ENCODE results near the gene CCDC80. TPM values are rescaled to one million over a fixed set of nuclear protein-coding genes. Genes with fewer than 3 reads are reported as not detected.

Gene CCDC80
- total RNA-seq, 1 experiment from 2014 or later = 60.9 TPM

- no peak for DNase-seq (ENCODE audit: low read depth)
Measured at GRCh38 chr3:112634786-112635541, 6.0 kb downstream of the CCDC80 start.

GRCh38 chr3:112633757-112634156 is 7.2 kb downstream of the CCDC80 start:
- DNase-seq (ENCODE audit: low read depth) = no peak

DNA sequence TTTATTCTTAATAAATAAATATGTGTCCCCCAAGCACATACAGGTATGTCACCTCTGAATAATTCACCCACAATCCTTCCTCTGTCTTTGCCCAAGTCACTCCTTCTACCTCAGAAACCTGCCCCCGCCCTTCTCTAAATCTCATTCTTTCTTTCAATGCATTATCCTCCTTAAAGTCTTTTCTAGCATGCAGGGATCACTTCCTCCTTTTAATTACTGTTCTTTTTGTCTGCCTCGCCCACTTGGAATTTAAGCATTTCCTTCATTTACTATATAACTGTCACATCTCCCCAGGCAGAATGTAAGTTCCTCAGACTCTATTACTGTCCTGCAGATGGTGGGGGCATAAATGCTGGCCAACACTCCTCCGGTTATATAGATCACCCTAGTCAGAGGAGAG is 7.8 kb downstream of the CCDC80 start:
- DNase-seq (ENCODE audit: low read depth) = no peak

DNA sequence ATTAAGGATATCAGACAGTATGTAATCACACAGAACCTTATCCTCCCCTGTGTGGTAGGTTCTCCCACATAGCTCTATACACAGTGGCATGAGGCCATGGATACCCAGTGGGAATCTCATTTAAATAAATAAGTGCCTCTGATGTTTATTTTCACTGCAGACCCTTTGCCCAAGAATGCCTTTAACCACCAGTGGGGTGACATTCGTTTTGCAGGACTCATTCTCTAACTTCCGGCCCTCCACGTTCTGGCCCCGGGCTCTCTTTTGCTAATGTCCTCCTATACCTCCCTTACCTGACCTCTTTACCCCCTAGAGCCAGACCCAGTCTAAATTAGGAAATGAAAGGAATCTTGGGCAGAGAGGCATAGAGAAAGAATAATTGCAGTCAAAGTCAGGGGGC is 8.3 kb downstream of the CCDC80 start:
- peak; percentile 73 for DNase-seq (ENCODE audit: low read depth)

DNA sequence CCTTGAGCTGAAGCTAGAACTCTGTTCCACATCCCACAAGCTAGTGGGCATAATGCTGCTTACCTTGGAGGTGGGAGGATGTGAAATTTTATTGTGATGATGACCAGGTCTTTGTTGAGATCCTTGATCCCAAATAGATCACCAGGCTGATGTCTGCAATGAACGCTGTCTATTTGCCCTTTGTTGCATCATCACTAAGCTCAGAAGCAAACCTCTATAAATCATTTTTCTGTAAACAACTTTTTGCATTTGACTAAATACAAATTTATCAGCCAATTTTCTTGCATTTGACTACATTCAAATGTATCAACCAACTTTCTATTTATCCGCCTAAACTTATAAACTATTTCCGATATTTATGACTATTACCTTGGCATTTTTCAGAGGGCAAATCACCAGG is 9.7 kb downstream of the CCDC80 start:
- DNase-seq (ENCODE audit: low read depth) = no peak

- peak; percentile 88 for DNase-seq (ENCODE audit: low read depth)
Measured at GRCh38 chr3:112629425-112629824, 11.5 kb downstream of the CCDC80 start.

DNA sequence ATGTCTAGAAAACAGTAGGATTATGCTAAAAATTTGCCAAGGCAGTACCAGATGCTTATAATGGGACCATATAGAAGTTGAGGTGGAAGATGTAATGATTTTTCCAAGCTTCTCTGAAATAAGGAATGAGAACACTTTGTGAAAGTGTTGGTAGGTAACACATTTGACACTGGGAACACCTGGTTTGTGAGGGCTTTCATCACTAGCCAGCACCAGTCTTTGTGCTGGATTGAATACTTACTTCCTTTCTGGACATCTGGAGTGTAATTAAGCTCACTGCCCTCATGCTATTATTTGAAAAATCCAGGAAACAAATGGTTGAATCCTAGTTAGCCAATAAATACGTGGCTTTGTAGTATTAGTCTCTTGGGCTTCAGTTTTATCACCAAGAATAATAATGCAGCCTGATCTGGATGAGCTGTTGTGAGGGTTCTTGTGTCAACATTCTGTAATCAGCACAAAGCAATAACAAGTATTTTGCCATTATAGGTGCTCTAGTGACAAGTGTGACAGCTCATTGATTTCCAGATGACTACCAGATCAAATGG is 12.9 kb downstream of the CCDC80 start:
- no peak for DNase-seq (ENCODE audit: low read depth)

DNA sequence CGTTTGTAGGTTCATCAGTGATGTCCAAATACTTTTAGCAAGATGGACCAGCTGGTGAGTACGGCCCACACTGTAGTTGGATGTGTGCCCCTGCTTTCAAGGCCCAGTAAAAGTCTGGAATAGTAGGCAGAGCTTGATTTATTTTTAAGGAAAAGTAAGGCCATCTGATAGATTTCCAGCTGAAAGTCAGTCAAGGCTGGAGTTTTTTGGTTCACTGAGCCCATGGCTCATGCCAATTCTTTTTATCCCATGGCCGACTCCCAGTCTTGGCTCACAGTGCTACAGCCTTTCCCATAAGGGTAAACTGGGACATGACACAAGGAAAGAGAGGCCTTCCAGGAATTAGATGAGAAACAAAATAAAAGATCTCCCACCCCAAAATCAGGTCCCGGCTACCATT is 13.5 kb downstream of the CCDC80 start:
- no peak for DNase-seq (ENCODE audit: low read depth)

DNA sequence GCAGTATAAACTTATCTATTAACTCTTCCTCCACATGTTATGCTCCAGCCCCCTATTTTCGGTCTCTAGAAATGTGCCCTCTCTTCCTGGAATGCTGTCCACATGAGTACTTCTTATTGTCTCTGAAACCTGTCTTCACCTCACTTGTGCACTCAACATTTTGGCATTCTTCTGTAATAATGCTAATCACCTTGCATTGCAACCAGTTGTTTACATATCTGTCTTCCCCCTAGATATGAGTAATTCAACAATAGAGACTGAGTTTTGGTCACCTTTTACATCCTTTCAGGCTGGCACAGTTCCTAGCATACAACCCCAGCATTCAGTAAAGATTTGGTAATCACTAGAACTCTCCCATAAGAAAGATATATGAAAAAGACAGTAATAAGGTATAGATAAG is 17.2 kb downstream of the CCDC80 start:
- no peak for DNase-seq (ENCODE audit: low read depth)

GRCh38 chr3:112623213-112623612 is 17.7 kb downstream of the CCDC80 start:
- no peak for DNase-seq (ENCODE audit: low read depth)

DNA sequence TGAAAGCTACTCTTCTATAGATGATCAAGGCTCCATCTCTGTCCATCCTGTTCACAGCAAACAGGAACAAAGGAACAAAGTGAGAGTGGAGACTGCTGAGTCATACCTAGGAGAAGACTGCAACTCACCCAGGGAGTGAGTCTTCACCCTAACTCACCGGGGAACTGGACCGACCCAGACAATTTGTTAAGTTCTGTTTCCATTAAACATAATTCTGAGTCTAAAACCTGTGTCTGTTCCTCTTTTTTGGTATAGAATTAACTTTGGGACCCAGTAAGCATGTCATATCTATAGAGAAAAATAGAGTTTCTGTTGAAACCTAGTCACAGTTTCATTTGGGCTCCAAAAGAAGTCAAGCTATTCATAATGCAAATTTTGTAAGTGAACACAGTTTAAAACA is 21.6 kb downstream of the CCDC80 start:
- DNase-seq (ENCODE audit: low read depth) = no peak

- DNase-seq (ENCODE audit: low read depth) = no peak
Measured at GRCh38 chr3:112617285-112617684, 23.7 kb downstream of the CCDC80 start.

GRCh38 chr3:112615989-112616731 is 24.8 kb downstream of the CCDC80 start:
- no peak for DNase-seq (ENCODE audit: low read depth)

DNA sequence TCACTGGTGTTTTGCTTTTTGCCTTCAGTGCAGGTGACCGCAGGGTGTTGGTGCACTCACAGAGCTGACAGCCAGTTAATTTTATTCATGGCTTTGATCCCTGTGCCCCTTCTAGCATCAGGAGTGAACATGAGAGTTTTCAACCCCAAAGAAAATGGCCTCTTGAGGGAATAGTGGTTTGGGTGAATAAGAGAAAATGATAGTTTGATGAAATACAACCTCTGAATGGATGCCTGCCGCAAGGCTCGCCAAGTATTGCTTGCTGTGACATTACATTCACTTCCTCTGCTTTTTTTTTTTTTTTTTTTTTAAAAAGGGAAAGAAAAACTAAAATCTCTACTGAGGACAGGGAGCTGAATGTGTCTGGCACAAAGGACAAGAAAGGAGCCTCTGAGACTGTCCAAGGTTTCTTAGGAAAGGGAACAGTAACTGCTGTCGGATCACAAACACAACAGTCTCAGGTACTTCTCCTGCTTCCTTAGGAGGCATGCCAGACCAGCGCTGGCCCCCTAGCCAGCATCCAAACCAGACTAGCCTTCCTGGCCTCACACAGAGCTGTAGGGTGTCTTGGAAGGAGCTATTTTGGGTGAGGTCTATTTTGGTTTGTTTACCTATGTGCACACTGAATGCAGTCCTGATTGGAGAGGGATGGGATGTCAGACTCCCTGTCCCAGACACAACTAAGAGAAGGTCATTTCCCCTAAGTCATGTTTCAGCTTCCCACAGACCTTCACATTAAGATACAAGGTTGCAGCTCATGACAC is 29.0 kb downstream of the CCDC80 start:
- DNase-seq (ENCODE audit: low read depth) = no peak

GRCh38 chr3:112610121-112610520 is 30.8 kb downstream of the CCDC80 start:
- DNase-seq (ENCODE audit: low read depth) = peak; percentile 69

DNA sequence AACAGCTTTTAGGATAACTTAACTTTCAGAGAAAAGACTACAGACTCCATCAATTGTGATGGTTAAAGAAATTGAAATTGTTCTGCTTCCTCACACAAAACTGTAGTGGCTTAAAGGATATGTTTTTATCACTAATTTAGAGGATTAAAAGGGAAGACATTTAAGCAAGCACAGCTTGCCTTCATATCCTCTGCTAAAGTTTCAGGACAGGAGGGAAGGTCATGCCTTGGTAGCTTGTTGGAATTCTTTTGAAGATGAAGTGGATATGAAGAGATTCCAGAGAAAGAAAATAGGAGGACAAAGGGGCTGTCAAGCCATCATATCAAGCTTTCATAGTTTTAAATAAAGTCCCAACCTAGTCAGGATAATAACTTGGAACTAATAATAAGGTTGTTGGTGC is 33.1 kb downstream of the CCDC80 start:
- DNase-seq (ENCODE audit: low read depth) = no peak

GRCh38 chr3:112606098-112606497 is 34.8 kb downstream of the CCDC80 start:
- DNase-seq (ENCODE audit: low read depth) = no peak

GRCh38 chr3:112605285-112605684 is 35.7 kb downstream of the CCDC80 start:
- peak; percentile 88 for DNase-seq (ENCODE audit: low read depth)

DNA sequence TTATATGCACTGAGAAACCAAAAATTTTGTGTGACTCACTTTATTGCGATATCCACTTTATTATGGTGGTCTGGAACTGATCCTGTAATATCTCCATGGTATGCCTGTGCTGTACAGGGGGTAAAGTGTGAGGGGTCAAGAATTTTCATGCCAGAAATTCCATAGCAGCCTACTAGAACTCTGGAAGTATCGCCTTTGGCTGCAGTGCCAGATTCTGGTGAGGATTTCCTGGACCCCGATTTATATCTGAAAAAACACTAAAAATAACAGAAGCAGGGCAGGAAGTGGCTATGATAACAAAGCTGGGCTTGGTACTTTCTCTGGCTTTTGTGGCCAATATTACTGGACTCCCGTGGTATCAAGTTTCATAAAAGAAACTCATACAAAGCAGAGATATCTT is 36.4 kb downstream of the CCDC80 start:
- peak; percentile 88 for DNase-seq (ENCODE audit: low read depth)

DNA sequence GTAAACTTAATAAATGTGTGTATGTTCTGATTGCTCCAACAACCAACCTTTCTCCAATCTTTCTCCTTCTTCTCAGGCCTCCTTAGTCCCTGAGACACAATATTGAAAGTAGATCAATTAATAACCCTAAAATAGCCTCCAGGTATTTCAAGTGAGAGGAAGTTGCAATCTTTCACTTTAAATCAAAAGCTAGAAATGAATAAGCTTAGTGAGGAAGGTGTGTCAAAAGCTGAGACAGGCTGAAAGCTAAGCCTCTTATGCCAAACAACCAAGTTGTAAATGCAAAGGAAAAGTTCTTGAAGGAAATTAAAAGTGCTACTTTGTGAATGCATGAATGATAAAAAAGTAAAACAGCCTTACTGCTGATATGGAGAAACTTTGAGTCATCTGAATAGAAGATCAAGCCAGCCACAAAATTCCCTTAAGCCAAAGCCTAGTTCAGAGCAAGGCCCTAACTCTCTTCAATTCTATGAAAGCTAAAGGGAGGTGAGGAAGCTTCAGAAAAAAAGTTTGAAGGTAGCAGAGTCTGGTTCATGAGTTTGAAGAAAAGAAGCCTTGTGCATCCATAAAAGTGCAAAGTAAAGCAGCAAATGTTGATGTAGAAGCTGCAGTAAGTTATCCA is 38.6 kb downstream of the CCDC80 start:
- DNase-seq (ENCODE audit: low read depth) = no peak

- no peak for DNase-seq (ENCODE audit: low read depth)
Measured at GRCh38 chr3:112598731-112599130, 42.2 kb downstream of the CCDC80 start.

- DNase-seq (ENCODE audit: low read depth) = no peak
Measured at GRCh38 chr3:112597945-112598344, 43.0 kb downstream of the CCDC80 start.

Measured in Daoy (cell line).